HEK293 (cell line): ENCODE results near the gene NFE2L1.
A peak's percentile ranks its signal among the peaks of the same experiment; 100 is the strongest.

Experiments used
- CTCF ChIP-seq: fragments of 450-650 bp; formaldehyde crosslinking; IDR thresholded peaks from 2 replicates; pipeline ENCODE4 v1.5.1; 2016; ENCODE audit warnings: missing biosample characterization, missing genetic modification characterization
- GLIS1 ChIP-seq: fragments of 450-650 bp; formaldehyde crosslinking; IDR thresholded peaks from 2 replicates; pipeline ENCODE4 v1.5.1; 2016; ENCODE audit warnings: missing biosample characterization, missing genetic modification characterization
- HOXC10 ChIP-seq: sonication (generic); formaldehyde crosslinking; IDR thresholded peaks from 2 replicates; pipeline ENCODE4 v1.8.1; 2023; ENCODE audit warnings: mild to moderate bottlenecking, missing genetic modification reagents
- KLF17 ChIP-seq: fragments of 450-650 bp; formaldehyde crosslinking; IDR thresholded peaks from 2 replicates; pipeline ENCODE4 v1.5.1; 2016; ENCODE audit warnings: missing biosample characterization, missing genetic modification characterization
- MZF1 ChIP-seq: fragments of 450-650 bp; formaldehyde crosslinking; IDR thresholded peaks from 2 replicates; pipeline ENCODE4 v1.5.1; 2017; ENCODE audit warnings: missing biosample characterization, missing genetic modification characterization, borderline replicate concordance
- PRDM10 ChIP-seq: fragments of 450-650 bp; formaldehyde crosslinking; IDR thresholded peaks from 2 replicates; pipeline ENCODE4 v1.5.1; 2016; ENCODE audit warnings: missing biosample characterization, missing genetic modification characterization
- SP2 ChIP-seq: fragments of 450-650 bp; formaldehyde crosslinking; IDR thresholded peaks from 2 replicates; pipeline ENCODE4 v1.5.1; 2016; ENCODE audit warnings: missing biosample characterization, missing genetic modification characterization
- SP7 ChIP-seq: fragments of 450-650 bp; formaldehyde crosslinking; IDR thresholded peaks from 2 replicates; pipeline ENCODE4 v1.5.1; 2016; ENCODE audit warnings: missing biosample characterization, missing genetic modification characterization
- TCF7L2 ChIP-seq: IDR thresholded peaks from 2 replicates; pipeline ENCODE4 v1.6.1; 2011; ENCODE audit warnings: low read depth, mild to moderate bottlenecking, inconsistent platforms, low read length, moderate library complexity, borderline replicate concordance
- ZBTB10 ChIP-seq: fragments of 450-650 bp; formaldehyde crosslinking; IDR thresholded peaks from 2 replicates; pipeline ENCODE4 v1.5.1; 2016; ENCODE audit warnings: missing biosample characterization, missing genetic modification characterization
- ZBTB17 ChIP-seq: fragments of 450-650 bp; formaldehyde crosslinking; IDR thresholded peaks from 2 replicates; pipeline ENCODE4 v1.5.1; 2016; ENCODE audit warnings: missing biosample characterization, missing genetic modification characterization
- ZBTB26 ChIP-seq: fragments of 450-650 bp; formaldehyde crosslinking; optimal IDR thresholded peaks from 2 replicates; pipeline ENCODE3; 2016; ENCODE audit warnings: missing biosample characterization, mild to moderate bottlenecking, missing genetic modification characterization
- ZBTB8A ChIP-seq: fragments of 450-650 bp; formaldehyde crosslinking; IDR thresholded peaks from 2 replicates; pipeline ENCODE4 v1.5.1; 2016; ENCODE audit warnings: missing biosample characterization, missing genetic modification characterization
- ZIC2 ChIP-seq: fragments of 450-650 bp; formaldehyde crosslinking; IDR thresholded peaks from 2 replicates; pipeline ENCODE4 v1.5.1; 2016; ENCODE audit warnings: missing biosample characterization, missing genetic modification characterization
- ZNF132 ChIP-seq: fragments of 450-650 bp; formaldehyde crosslinking; IDR thresholded peaks from 2 replicates; pipeline ENCODE4 v1.5.1; 2017; ENCODE audit warnings: missing biosample characterization, missing genetic modification characterization, borderline replicate concordance
- ZNF157 ChIP-seq: fragments of 450-650 bp; formaldehyde crosslinking; IDR thresholded peaks from 2 replicates; pipeline ENCODE4 v1.5.1; 2016; ENCODE audit warnings: missing biosample characterization, missing genetic modification characterization
- ZNF175 ChIP-seq: fragments of 450-650 bp; formaldehyde crosslinking; IDR thresholded peaks from 2 replicates; pipeline ENCODE4 v1.5.1; 2016; ENCODE audit warnings: missing biosample characterization, missing genetic modification characterization
- ZNF280C ChIP-seq: fragments of 450-650 bp; formaldehyde crosslinking; IDR thresholded peaks from 2 replicates; pipeline ENCODE4 v1.5.1; 2016; ENCODE audit warnings: missing biosample characterization, missing genetic modification characterization
- ZNF433 ChIP-seq: fragments of 450-650 bp; formaldehyde crosslinking; IDR thresholded peaks from 2 replicates; pipeline ENCODE4 v1.5.1; 2016; ENCODE audit warnings: missing biosample characterization, missing genetic modification characterization, low read depth
- ZNF521 ChIP-seq: fragments of 450-650 bp; formaldehyde crosslinking; IDR thresholded peaks from 2 replicates; pipeline ENCODE4 v1.5.1; 2017; ENCODE audit warnings: missing biosample characterization, mild to moderate bottlenecking, missing genetic modification characterization
- ZNF561 ChIP-seq: fragments of 450-650 bp; IDR thresholded peaks from 2 replicates; pipeline ENCODE4 v1.5.1; 2018; ENCODE audit warnings: missing biosample characterization, missing genetic modification characterization, borderline replicate concordance
- ZNF571 ChIP-seq: fragments of 450-650 bp; formaldehyde crosslinking; IDR thresholded peaks from 2 replicates; pipeline ENCODE4 v1.5.0; 2017; ENCODE audit warnings: missing biosample characterization, missing genetic modification characterization
- ZNF704 ChIP-seq: fragments of 450-650 bp; formaldehyde crosslinking; IDR thresholded peaks from 2 replicates; pipeline ENCODE4 v1.5.1; 2016; ENCODE audit warnings: missing biosample characterization, missing genetic modification characterization
- ZNF747 ChIP-seq: fragments of 450-650 bp; formaldehyde crosslinking; IDR thresholded peaks from 2 replicates; pipeline ENCODE4 v1.5.1; 2016; ENCODE audit warnings: missing biosample characterization, missing genetic modification characterization
- ZSCAN23 ChIP-seq: fragments of 450-650 bp; formaldehyde crosslinking; IDR thresholded peaks from 2 replicates; pipeline ENCODE4 v1.5.1; 2016; ENCODE audit warnings: missing biosample characterization, missing genetic modification characterization

Gene NFE2L1

GRCh38 chr17:48012151-48012520 lies 36.0 kb upstream of the NFE2L1 start (continued):
- TF ChIP-seq PRDM10 (tag by site-specific recombination): no peak
- no peak for TF ChIP-seq ZNF747 (tag by site-specific recombination)
- TF ChIP-seq KLF17 (tag by site-specific recombination): 0 out of 2 replicates have a peak, but pooled peaks have one; percentile 17
- TF ChIP-seq ZBTB17 (tag by site-specific recombination): no peak; the same call in 1 of the 2 replicates
- TF ChIP-seq HOXC10: no peak
- TF ChIP-seq ZNF561: peak; percentile 81
- no peak for TF ChIP-seq ZNF571 (tag by site-specific recombination)
- no peak for TF ChIP-seq ZNF521 (tag by site-specific recombination)
- TF ChIP-seq SP2 (tag by site-specific recombination): peak; percentile 21
- TF ChIP-seq ZNF175 (tag by site-specific recombination): no peak
- peak; percentile 18 for TF ChIP-seq SP7 (tag by site-specific recombination)
- TF ChIP-seq ZNF157 (tag by site-specific recombination): no peak
- TF ChIP-seq ZIC2 (tag by site-specific recombination): peak; percentile 43
- no peak for TF ChIP-seq ZNF704
- 0 out of 2 replicates have a peak, but pooled peaks have one; percentile 37 for TF ChIP-seq ZBTB8A
- TF ChIP-seq ZBTB26 (tag by site-specific recombination): peak; percentile 88
- TF ChIP-seq TCF7L2: no peak
- TF ChIP-seq ZNF433 (tag by site-specific recombination): no peak
- no peak for TF ChIP-seq ZNF280C (tag by site-specific recombination)
- TF ChIP-seq ZSCAN23: no peak
- peak; percentile 84 for TF ChIP-seq GLIS1
- TF ChIP-seq MZF1: no peak
- TF ChIP-seq ZBTB10: no peak
- peak; percentile 39; the same call in 1 of the 2 replicates for TF ChIP-seq CTCF (tag by site-specific recombination)
- no peak for TF ChIP-seq ZNF132
